Ascending aorta (tissue), 2 donors: ENCODE measurements around the gene PLB1. TPM values are rescaled to one million over a fixed set of nuclear protein-coding genes. Genes with fewer than 3 reads are reported as not detected.

Source experiments
- DNase-seq, 2 donors: peaks; one replicate each; pipeline ENCODE4 v3.0.0-alpha.2; 2019; ENCODE audit warnings: low spot score in 2 of 2
- H3K27ac ChIP-seq, 2 donors: fragments of 200-600 bp; sonication (generic); one replicate each; pipeline ENCODE4 v1.5.1; 2016 to 2017; ENCODE audit warnings: mild to moderate bottlenecking in 1 of 2
- H3K27me3 ChIP-seq: fragments of 200-600 bp; sonication (generic); one replicate; pipeline ENCODE4 v1.5.1; 2017
- H3K36me3 ChIP-seq, 2 donors: fragments of 200-600 bp; sonication (generic); one replicate each; pipeline ENCODE4 v1.5.1; 2016
- H3K4me1 ChIP-seq, 2 donors: fragments of 200-600 bp; sonication (generic); one replicate each; pipeline ENCODE4 v1.5.1; 2016 to 2017; ENCODE audit warnings: mild to moderate bottlenecking in 1 of 2
- H3K4me3 ChIP-seq, 2 donors: fragments of 200-600 bp; sonication (generic); one replicate each; pipeline ENCODE4 v1.5.1; 2016 to 2017; ENCODE audit warnings: mild to moderate bottlenecking in 1 of 2
- H3K9me3 ChIP-seq, 2 donors: fragments of 200-600 bp; sonication (generic); one replicate each; pipeline ENCODE4 v1.5.1; 2016
- CTCF ChIP-seq, 3 experiments: fragments of 200-600 bp in 2 of 3; fragments of 450-650 bp in 1 of 3; sonication (generic) in 2 of 3; IDR thresholded peaks; one replicate each; pipeline ENCODE4 v1.5.1; 2016 to 2019; ENCODE audit warnings: antibody characterized with exemption in 3 of 3, mild to moderate bottlenecking in 1 of 3, moderate library complexity in 1 of 3
- intact Hi-C: fragments of 100-400 bp; cut with DNase I; formaldehyde crosslinking; loops from one replicate; pipeline ENCODE4 v1.15.1; 2023
- total RNA-seq: library from RNA; depleted of rRNA; stranded (reverse); fragments of >200 nt; gene quantifications from one replicate; pipeline ENCODE4 v1.1.0, GENCODE V29; 2016

Gene PLB1
- total RNA-seq, 1 donor from 2014 or later: 9.7 TPM

DNA sequence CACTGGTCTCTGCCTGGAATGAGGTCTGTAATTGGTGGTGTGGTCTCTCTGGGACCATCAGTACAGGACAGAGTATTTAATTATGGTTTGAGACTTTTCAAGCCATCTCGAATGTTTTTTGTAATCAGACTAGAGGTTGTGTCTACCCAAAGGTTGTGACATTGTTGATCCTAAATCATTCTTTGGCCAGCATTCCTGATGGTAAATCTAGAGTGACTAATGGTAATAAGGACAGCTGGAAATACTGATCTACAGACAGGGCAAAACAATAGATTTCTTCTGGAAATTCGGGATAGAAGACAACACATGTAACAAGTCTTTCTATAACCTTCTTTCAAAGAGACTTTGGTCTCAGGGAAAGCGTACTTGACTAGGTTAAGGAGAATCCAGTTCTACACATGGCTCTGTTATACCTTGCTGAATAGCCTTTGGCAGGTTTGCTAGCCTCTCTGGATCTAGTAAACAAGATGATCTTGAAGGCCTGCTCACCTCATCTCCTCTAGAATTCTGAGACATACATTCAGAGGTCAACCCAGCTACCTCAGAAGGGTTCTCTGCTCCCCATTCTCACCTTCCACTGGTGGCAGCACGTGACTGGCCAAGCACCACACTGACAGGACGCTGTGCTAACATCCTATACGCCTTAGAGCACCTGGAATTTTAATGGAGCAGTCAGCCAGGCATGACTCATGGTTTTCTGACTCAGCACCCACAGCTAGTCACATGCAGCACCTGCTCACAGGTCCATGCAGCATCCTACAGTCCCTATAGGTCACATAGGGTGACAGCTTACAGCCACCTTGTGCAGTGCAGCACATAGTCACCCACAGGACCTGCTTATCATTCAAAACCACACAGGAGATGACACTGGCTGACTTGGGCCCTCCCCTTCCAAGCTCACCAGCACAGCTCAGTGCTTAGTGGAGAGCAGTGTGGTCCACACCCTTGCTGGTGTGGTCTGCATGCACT lies 12.2 kb downstream of the PLB1 start:
- Histone ChIP-seq H3K27me3 (no peaks in the 10 kb centered on the region), H3K9me3 (no peaks in the 10 kb centered on the region), H3K4me1 (no peaks in the 10 kb centered on the region), H3K4me3 (no peak overlapping the region), H3K36me3 (no peaks in the 10 kb centered on the region), H3K27ac (no peak overlapping the region)
- DNase-seq: no peak
- TF ChIP-seq CTCF (IDR thresholded peaks at IDR 0.05): no peak
- intact Hi-C loops: no loop called here

GRCh38 chr2:28509361-28509760 lies 13.5 kb downstream of the PLB1 start:
- intact Hi-C loops: no loop called here
- H3K36me3 ChIP-seq: no peaks in the 10 kb centered on the region
- TF ChIP-seq CTCF (IDR thresholded peaks at IDR 0.05): no peak
- no peaks in the 10 kb centered on the region for H3K27me3 ChIP-seq
- H3K4me1 ChIP-seq: no peaks in the 10 kb centered on the region
- DNase-seq: no peak
- H3K27ac ChIP-seq: no peak overlapping the region
- H3K9me3 ChIP-seq: no peaks in the 10 kb centered on the region
- H3K4me3 ChIP-seq: no peak overlapping the region

DNA sequence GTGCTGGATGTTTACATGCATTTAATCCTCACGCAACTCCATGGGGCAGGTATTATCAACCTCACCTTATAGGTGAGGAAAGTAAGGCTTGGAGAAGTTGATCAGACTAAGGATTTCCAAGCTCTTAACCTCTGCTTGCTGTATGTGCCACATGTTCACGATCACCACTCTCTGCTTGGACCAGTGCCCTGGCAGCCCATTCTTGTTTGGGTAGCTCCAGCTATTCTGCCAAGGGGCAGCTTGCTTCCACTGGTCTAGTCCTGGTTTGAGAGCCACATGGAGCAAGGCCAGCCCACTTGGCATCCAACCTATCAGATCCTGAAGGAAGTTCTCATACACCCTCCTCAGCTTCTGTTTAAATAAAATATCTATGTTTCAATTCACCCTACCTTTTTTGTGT lies 14.3 kb downstream of the PLB1 start:
- no peak for DNase-seq
- intact Hi-C loops: no loop called here
- no peak for TF ChIP-seq CTCF (IDR thresholded peaks at IDR 0.05)
- Histone ChIP-seq H3K4me3 (no peak overlapping the region), H3K9me3 (no peaks in the 10 kb centered on the region), H3K27ac (no peak overlapping the region), H3K4me1 (no peaks in the 10 kb centered on the region), H3K36me3 (no peaks in the 10 kb centered on the region), H3K27me3 (no peaks in the 10 kb centered on the region)

DNA sequence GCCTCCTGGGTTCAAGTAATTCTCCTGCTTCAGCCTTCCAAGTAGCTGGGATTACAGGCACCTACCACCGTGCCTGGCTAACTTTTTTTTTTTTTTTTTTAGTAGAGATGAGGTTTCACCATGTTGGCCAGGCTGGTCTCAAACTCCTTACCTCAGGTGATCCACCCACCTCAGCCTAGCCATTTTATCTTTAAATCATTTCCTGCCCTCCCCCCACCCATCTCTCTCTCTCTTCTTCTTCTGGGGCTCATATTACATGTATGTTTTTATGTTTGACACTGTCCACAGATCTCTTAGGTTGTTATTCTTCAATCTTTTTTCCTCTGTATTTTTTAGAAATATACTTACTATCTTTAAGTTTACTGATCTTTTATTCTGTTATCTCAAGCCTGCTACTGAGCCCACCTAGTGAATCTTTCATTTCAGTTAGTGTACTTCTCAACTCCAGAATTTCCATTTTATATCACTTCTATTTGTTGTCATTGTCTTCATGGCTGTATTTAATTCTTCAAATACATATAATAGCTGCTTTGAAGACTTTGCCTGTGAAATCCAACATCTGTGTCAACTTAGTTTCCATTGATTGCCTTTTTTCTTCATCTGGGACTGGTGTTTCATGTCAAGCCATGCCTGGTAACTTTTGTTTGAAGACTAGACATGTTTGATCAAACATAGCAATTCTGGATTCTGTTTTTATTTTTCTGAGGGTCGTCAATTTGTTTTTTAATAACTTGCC lies 16.2 kb downstream of the PLB1 start:
- no peak for TF ChIP-seq CTCF (IDR thresholded peaks at IDR 0.05)
- DNase-seq: no peak
- H3K4me1 ChIP-seq: no peaks in the 10 kb centered on the region
- H3K4me3 ChIP-seq: no peak overlapping the region
- no peak overlapping the region for H3K27ac ChIP-seq
- H3K27me3 ChIP-seq: no peaks in the 10 kb centered on the region
- no peaks in the 10 kb centered on the region for H3K9me3 ChIP-seq
- H3K36me3 ChIP-seq: no peaks in the 10 kb centered on the region
- intact Hi-C loops: no loop called here

DNA sequence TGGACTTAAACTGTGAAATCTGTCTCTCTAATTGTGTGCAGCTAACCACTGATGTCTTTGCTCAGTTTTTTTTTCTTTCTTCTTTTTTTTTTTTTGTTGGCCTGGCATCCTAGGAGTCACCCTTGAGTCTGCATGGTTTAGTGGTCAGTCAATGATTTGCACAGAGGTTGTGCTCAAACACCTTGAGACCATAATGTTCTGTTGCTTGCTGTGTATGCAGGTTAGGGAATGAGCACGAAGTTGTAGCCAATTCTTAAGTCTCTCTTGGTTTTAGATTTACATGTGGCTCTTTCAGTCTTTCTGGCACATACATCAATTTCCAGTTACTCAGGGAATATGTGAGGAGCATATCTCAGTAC lies 16.7 kb downstream of the PLB1 start:
- no peak for TF ChIP-seq CTCF (IDR thresholded peaks at IDR 0.05)
- no peaks in the 10 kb centered on the region for H3K9me3 ChIP-seq
- no peaks in the 10 kb centered on the region for H3K36me3 ChIP-seq
- H3K27me3 ChIP-seq: no peaks in the 10 kb centered on the region
- no peaks in the 10 kb centered on the region for H3K4me1 ChIP-seq
- no peak overlapping the region for H3K4me3 ChIP-seq
- H3K27ac ChIP-seq: no peak overlapping the region
- DNase-seq: no peak
- intact Hi-C loops: no loop called here
